K562 (cell line): Measurements from ENCODE around the gene DNAJB12. TPM values are rescaled to one million over a fixed set of nuclear protein-coding genes. Genes with fewer than 3 reads are reported as not detected.

Experiments
- BRD9 ChIP-seq: fragments of 450-650 bp; IDR thresholded peaks from 2 replicates; pipeline ENCODE4 v1.6.1; 2018; ENCODE audit warnings: low read depth; ENCODE audit not compliant: partially characterized antibody
- CC2D1A ChIP-seq: fragments of 450-650 bp; IDR thresholded peaks from 2 replicates; pipeline ENCODE4 v1.6.1; 2017; ENCODE audit warnings: mild to moderate bottlenecking
- CREB1 ChIP-seq, 2 experiments: sonication (generic) in 1 of 2; formaldehyde crosslinking in 1 of 2; IDR thresholded peaks; 2 replicates each; pipeline versions ENCODE4 v1.6.1 to v1.8.0; 2012 to 2022; ENCODE audit warnings: inconsistent platforms in 1 of 2, mild to moderate bottlenecking in 1 of 2, missing genetic modification reagents in 1 of 2, moderate library complexity in 1 of 2
- HSF4 ChIP-seq: fragments of 250-450 bp; sonication (Bioruptor Pico); IDR thresholded peaks from 2 replicates; pipeline ENCODE4 v2.1.2; 2022; ENCODE audit warnings: mild to moderate bottlenecking, moderate library complexity, borderline replicate concordance
- JUN ChIP-seq, 2 experiments: sonication (generic) in 1 of 2; formaldehyde crosslinking in 1 of 2; IDR thresholded peaks; 2 replicates each; pipeline versions ENCODE4 v1.6.1 to v1.8.0; 2012 to 2022; ENCODE audit warnings: borderline replicate concordance in 2 of 2, mild to moderate bottlenecking in 2 of 2, improper control_type of control experiment in 1 of 2, low read depth in 1 of 2, low read length in 1 of 2, missing genetic modification reagents in 1 of 2
- MYC ChIP-seq, 2 experiments: fragments of 250-450 bp in 1 of 2; sonication (Bioruptor Pico) in 1 of 2; IDR thresholded peaks; 2 replicates each; pipeline versions ENCODE4 v1.5.1 to v1.6.1; 2012 to 2021; ENCODE audit warnings: low read depth in 2 of 2, borderline replicate concordance in 1 of 2, improper control_type of control experiment in 1 of 2, low read length in 1 of 2, mild to moderate bottlenecking in 1 of 2, moderate library complexity in 1 of 2
- NFIC ChIP-seq: fragments of 450-650 bp; IDR thresholded peaks from 2 replicates; pipeline ENCODE4 v1.6.1; 2017; ENCODE audit warnings: mild to moderate bottlenecking, inconsistent platforms
- NRF1 ChIP-seq, 2 experiments: fragments of 450-650 bp; IDR thresholded peaks in 1 of 2; conservative IDR thresholded peaks in 1 of 2; 2 replicates each; pipeline ENCODE4 v1.6.1; 2014; ENCODE audit warnings: mild to moderate bottlenecking in 2 of 2
- RCOR1 ChIP-seq, 2 experiments: IDR thresholded peaks; 2 replicates each; pipeline ENCODE4 v1.6.1; 2012; ENCODE audit warnings: low read depth in 2 of 2, low read length in 2 of 2, borderline replicate concordance in 1 of 2, improper control_type of control experiment in 1 of 2
- SMAD1 ChIP-seq: fragments of 150-350 bp; IDR thresholded peaks from 2 replicates; pipeline ENCODE4 v1.6.1; 2014; ENCODE audit warnings: low read length, low read depth; ENCODE audit not compliant: partially characterized antibody
- SPI1 ChIP-seq: IDR thresholded peaks from 2 replicates; pipeline ENCODE4 v1.6.1; 2011; ENCODE audit warnings: low read depth, low read length, control low read depth, borderline replicate concordance
- TAF1 ChIP-seq: IDR thresholded peaks from 2 replicates; pipeline ENCODE4 v1.6.1; 2011; ENCODE audit warnings: mild to moderate bottlenecking, low read length, moderate library complexity; ENCODE audit not compliant: insufficient read depth, control insufficient read depth, severe bottlenecking; ENCODE audit errors: extremely low read depth
- YY1 ChIP-seq, 3 experiments: IDR thresholded peaks; 2 replicates each; pipeline ENCODE4 v1.6.1; 2011; ENCODE audit warnings: low read length in 2 of 3, mild to moderate bottlenecking in 2 of 3, moderate library complexity in 2 of 3, borderline replicate concordance in 1 of 3, control low read depth in 1 of 3, low read depth in 1 of 3; ENCODE audit not compliant: insufficient read depth in 3 of 3, insufficient replicate concordance in 2 of 3, control insufficient read depth in 1 of 3, insufficient read length in 1 of 3; ENCODE audit errors: extremely low read depth in 1 of 3
- ZC3H11A ChIP-seq: IDR thresholded peaks from 2 replicates; pipeline ENCODE4 v1.6.1; 2012; ENCODE audit warnings: low read depth, low read length, improper control_type of control experiment
- ZNF12 ChIP-seq: sonication (generic); formaldehyde crosslinking; IDR thresholded peaks from 2 replicates; pipeline ENCODE4 v1.4.0; 2020; ENCODE audit warnings: mild to moderate bottlenecking, missing genetic modification reagents
- ZNF589 ChIP-seq: fragments of 200-800 bp; sonication (Bioruptor generic); IDR thresholded peaks from 2 replicates; pipeline ENCODE4 v1.6.1; 2016; ENCODE audit warnings: low read depth, missing genetic modification characterization, missing compliant biosample characterization
- polyA plus RNA-seq, 8 experiments: library from polyadenylated mRNA; depleted of rRNA in 4 of 8; stranded (reverse) in 5 of 8; unstranded in 3 of 8; fragments of >200 nt; fragmentation: Nextera tagmentation in 2 of 8; fragmentation: Illumina TruSeq in 1 of 8; extraction: Ambion mirVana in 2 of 8; extraction: Trizol in 1 of 8; gene quantifications; 2 replicates each; pipeline versions ENCODE4 v1.2.1 to v1.2.3, GENCODE V29; 2011 to 2014; ENCODE audit warnings: inconsistent platforms in 1 of 8, missing spikeins in 1 of 8
- total RNA-seq, 7 experiments: library from RNA; depleted of rRNA in 6 of 7; stranded (reverse); fragments of >200 nt in 6 of 7; fragmentation: Illumina TruSeq in 2 of 7; extraction: Trizol in 2 of 7; gene quantifications; 2 replicates each; pipeline versions ENCODE4 v1.2.1 to v1.2.3, GENCODE V29; 2011 to 2021; ENCODE audit warnings: low replicate concordance in 1 of 7
- TF ChIP-seq, protein P1 (sequence below): fragments of 450-650 bp; formaldehyde crosslinking; IDR thresholded peaks from 2 replicates; pipeline ENCODE4 v1.4.0; 2020; ENCODE audit warnings: mild to moderate bottlenecking, moderate library complexity
- TF ChIP-seq, protein P2 (sequence below), 2 experiments: fragments of 450-650 bp; IDR thresholded peaks; 2 replicates each; pipeline ENCODE4 v1.6.1; 2016
- TF ChIP-seq, protein P3 (sequence below): sonication (generic); formaldehyde crosslinking; IDR thresholded peaks from 2 replicates; pipeline ENCODE4 v1.8.0; 2022; ENCODE audit warnings: missing genetic modification reagents, mild to moderate bottlenecking, moderate library complexity, borderline replicate concordance
- TF ChIP-seq, protein P4 (sequence below): sonication (generic); formaldehyde crosslinking; IDR thresholded peaks from 2 replicates; pipeline ENCODE4 v1.8.0; 2022; ENCODE audit warnings: mild to moderate bottlenecking, low read depth, missing genetic modification reagents

DNAJB12 gene
- total and polyA plus RNA-seq, 9 of the 15 experiments (the other 6 are each of a cell fraction or from before 2014, with no cell fraction given): 3.5 to 31.5 (median 20.3) TPM

DNA sequence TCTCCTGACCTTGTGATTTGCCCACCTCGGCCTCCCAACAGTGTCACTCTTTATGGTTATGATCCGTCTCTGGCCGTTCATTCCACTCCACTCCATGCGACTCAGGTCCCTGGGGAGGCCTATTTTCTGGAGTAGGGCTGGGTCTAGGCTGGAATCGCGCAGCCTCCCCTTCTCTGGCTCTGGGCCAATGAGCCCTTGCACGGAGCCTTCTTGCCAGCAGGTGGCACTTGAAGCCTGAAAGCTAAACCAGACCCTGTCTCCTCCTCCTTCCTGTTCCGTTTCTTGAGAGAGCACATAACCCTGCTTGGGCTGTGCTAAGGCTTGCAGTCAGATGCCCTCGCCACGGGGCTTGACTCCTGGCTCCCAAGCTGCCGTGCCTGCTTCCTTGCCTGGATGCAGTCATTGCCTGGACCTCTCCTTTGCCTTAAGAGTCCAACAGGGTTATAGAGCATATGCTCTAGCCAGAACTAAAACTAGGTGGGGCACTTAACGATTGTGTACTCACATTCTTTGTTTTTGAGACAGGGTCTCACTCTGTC lies 9.6 kb upstream of the DNAJB12 start (continued):
- TF ChIP-seq BRD9 (peak; percentile 74), ZNF12 (peak; percentile 48; the same call in 1 of the 2 replicates), JUN (IDR thresholded peaks at IDR 0.05; ENCODE audit: borderline replicate concordance, low read depth, low read length) (peak; percentile 27; the same call in 1 of the 2 replicates), JUN (CRISPR knock-in tag; IDR thresholded peaks at IDR 0.05; ENCODE audit: borderline replicate concordance) (no peak), TAF1 (peak; percentile 24), HSF4 (CRISPR knock-in tag) (no peak), NRF1 (conservative IDR thresholded peaks at IDR 0.05 in 1 of 2, IDR thresholded peaks at IDR 0.05 in 1 of 2) (peak; percentile 60 to 68), CC2D1A (peak; percentile 86), SPI1 (peak; percentile 87), NFIC (peak; percentile 100), ZNF589 (CRISPR knock-in tag) (0 out of 2 replicates have a peak, but pooled peaks have one; percentile 48), RCOR1 (IDR thresholded peaks at IDR 0.05; ENCODE audit: borderline replicate concordance in 1 of 2, low read depth in 2 of 2, low read length in 2 of 2) (peak in 1 of 2 experiments; percentile 80; a peak in 1 of 4 replicates), CREB1 (IDR thresholded peaks at IDR 0.05) (no peak), CREB1 (CRISPR knock-in tag; IDR thresholded peaks at IDR 0.05) (peak; percentile 9; the same call in 1 of the 2 replicates), MYC (IDR thresholded peaks at IDR 0.05; ENCODE audit: low read depth, low read length) (peak; percentile 75), MYC (CRISPR knock-in tag; IDR thresholded peaks at IDR 0.05; ENCODE audit: borderline replicate concordance, low read depth) (no peak), SMAD1 (peak; percentile 97), ZC3H11A (0 out of 2 replicates have a peak, but pooled peaks have one; percentile 51), YY1 (IDR thresholded peaks at IDR 0.05; ENCODE audit: borderline replicate concordance in 1 of 3, control insufficient read depth in 1 of 3, extremely low read depth in 1 of 3, insufficient read depth in 3 of 3, insufficient read length in 1 of 3, insufficient replicate concordance in 2 of 3, low read depth in 1 of 3, low read length in 2 of 3) (peak in 2 of 3 experiments; percentile 17 to 37)
- TF ChIP-seq, protein P1, sequence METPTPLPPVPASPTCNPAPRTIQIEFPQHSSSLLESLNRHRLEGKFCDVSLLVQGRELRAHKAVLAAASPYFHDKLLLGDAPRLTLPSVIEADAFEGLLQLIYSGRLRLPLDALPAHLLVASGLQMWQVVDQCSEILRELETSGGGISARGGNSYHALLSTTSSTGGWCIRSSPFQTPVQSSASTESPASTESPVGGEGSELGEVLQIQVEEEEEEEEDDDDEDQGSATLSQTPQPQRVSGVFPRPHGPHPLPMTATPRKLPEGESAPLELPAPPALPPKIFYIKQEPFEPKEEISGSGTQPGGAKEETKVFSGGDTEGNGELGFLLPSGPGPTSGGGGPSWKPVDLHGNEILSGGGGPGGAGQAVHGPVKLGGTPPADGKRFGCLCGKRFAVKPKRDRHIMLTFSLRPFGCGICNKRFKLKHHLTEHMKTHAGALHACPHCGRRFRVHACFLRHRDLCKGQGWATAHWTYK (CRISPR knock-in tag): no peak
- TF ChIP-seq, protein P2, sequence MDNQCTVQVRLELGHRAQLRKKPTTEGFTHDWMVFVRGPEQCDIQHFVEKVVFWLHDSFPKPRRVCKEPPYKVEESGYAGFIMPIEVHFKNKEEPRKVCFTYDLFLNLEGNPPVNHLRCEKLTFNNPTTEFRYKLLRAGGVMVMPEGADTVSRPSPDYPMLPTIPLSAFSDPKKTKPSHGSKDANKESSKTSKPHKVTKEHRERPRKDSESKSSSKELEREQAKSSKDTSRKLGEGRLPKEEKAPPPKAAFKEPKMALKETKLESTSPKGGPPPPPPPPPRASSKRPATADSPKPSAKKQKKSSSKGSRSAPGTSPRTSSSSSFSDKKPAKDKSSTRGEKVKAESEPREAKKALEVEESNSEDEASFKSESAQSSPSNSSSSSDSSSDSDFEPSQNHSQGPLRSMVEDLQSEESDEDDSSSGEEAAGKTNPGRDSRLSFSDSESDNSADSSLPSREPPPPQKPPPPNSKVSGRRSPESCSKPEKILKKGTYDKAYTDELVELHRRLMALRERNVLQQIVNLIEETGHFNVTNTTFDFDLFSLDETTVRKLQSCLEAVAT (IDR thresholded peaks at IDR 0.05): 0 out of 4 replicates have a peak, but pooled peaks of 1 of the 2 experiments have one; percentile 18
- TF ChIP-seq, protein P3, sequence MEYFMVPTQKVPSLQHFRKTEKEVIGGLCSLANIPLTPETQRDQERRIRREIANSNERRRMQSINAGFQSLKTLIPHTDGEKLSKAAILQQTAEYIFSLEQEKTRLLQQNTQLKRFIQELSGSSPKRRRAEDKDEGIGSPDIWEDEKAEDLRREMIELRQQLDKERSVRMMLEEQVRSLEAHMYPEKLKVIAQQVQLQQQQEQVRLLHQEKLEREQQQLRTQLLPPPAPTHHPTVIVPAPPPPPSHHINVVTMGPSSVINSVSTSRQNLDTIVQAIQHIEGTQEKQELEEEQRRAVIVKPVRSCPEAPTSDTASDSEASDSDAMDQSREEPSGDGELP (CRISPR knock-in tag): peak; percentile 52; the same call in 1 of the 2 replicates
- TF ChIP-seq, protein P4, sequence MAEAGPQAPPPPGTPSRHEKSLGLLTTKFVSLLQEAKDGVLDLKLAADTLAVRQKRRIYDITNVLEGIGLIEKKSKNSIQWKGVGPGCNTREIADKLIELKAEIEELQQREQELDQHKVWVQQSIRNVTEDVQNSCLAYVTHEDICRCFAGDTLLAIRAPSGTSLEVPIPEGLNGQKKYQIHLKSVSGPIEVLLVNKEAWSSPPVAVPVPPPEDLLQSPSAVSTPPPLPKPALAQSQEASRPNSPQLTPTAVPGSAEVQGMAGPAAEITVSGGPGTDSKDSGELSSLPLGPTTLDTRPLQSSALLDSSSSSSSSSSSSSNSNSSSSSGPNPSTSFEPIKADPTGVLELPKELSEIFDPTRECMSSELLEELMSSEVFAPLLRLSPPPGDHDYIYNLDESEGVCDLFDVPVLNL (CRISPR knock-in tag): peak; percentile 62; the same call in 1 of the 2 replicates
